Stimulated activated CD8-positive, alpha-beta memory T cell treated with anti-CD3 and anti-CD28 coated beads, Interleukin-12 subunit alpha, Interleukin-12 subunit beta, amount 100 ng/mL, for 4 hours (primary cell): ENCODE data around the gene OCRL.
A peak's percentile ranks its signal among the peaks of the same experiment; 100 is the strongest.

Experiments used
- DNase-seq: peaks from one replicate; pipeline ENCODE4 v3.0.0-alpha.2; 2020; ENCODE audit warnings: low read depth

The OCRL gene

GRCh38 chrX:129636175-129636681, 96.2 kb downstream of the OCRL start:
- DNase-seq, result no peak

DNA sequence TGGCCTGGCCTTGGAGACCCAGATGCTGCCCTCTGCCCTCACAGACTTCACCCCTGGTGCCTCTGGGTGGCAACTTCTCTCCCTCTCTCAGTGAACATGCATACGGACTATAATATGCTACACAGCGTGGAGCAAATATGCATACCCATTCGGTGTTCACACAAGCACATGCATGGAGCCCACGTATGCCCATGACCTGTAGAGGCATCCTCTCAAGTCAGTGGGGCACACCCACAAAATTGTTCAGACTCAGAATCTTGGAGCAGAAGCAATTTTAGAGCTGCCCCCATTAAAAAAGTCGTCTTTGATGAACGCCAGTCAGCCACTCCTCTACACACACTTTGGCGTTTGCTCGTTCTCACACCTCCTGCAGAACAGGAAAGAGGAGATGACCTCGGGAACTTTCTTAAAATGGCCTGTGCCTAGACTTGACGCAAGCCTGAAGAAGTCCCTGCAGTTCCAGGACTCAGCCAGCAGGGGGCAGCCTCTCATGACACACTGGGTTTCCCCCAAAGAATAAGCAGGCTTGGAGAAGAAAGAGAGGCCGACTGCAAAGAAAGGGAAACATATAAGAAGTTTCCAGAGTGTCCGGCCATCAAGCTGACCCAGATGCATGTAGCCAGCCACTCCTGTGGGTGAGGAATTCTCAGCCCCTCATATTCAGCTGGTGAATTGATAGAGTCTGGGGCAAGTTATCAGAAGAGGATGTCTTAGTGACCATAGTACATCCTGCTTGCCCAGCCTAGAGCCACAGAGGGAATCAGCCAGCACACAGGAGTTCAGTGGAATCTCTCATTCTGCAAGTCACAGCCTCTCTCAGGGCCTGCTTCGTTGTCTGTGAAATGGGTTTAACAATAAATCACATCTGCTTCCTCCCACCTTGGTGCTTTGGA, 97.4 kb downstream of the OCRL start:
- DNase-seq, result peak; percentile 46

- DNase-seq, result no peak
Observed at GRCh38 chrX:129638917-129639316, 98.9 kb downstream of the OCRL start.

DNA sequence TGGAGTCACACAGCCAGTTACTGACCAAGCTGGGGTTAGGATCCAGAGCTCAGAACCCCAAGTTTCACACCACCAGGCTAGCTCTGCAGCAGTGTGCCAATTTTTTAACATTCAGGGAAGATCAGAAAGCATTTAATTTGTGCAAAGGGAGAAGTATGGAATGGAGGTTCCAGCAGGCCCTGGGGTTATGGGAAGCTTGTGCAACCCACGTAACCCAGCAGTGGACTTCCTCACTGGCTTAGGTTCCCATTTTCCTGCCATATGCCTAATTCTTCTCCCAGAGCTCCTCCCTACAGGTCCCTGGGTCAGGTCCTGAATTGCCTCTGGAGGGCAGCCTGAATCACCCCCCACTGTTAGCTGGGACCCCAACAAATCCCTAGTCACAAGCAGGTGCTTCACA, 100.7 kb downstream of the OCRL start:
- DNase-seq, result no peak

GRCh38 chrX:129641469-129641868, 101.4 kb downstream of the OCRL start:
- DNase-seq, result no peak

DNA sequence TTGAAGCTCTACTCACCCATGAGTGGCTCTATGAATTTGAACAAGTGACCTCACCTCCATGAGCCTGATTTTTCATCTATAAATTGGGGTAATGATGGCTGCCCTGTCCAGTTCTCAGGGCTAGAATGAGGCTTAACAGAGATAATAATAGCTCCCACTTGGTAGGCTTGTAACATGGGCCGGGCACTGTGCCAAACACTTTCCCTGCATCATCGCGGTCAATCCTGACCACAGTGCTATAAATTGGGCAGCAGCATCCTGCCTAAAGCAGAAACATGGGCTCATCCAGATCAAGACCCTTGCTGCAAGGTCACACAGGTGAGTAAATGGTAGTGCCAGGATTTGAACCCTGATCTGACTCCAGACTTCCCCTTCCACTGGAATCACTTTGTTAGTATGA, 101.9 kb downstream of the OCRL start:
- DNase-seq, result no peak
